HG03108 (cell line): Measurements from ENCODE around the gene MAN2A1.

Source experiments
- ATAC-seq: cut with Tn5 transposase; IDR thresholded peaks from one replicate; pipeline ENCODE4 v1.9.1; 2021; ENCODE audit warnings: moderate library complexity; ENCODE audit not compliant: unreplicated experiment

Gene MAN2A1

DNA sequence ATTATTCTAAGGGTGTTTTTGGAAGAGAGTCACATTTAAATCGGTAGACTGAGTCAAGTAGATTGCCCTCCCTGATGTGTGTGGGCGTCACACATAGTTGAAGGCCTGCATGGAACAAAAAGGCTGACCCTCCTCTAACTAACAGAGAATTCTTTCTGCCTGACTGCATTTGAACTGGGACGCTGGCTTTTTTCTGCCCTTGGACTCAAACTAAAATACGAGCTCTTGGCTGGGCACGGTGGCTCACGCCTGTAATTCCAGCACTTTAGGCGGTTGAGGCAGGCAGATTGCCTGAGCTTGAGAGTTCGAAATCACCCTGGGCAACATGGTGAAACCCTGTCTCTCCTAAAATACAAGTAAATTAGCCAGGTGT, 209.4 kb downstream of the MAN2A1 start:
- no peak for ATAC-seq

DNA sequence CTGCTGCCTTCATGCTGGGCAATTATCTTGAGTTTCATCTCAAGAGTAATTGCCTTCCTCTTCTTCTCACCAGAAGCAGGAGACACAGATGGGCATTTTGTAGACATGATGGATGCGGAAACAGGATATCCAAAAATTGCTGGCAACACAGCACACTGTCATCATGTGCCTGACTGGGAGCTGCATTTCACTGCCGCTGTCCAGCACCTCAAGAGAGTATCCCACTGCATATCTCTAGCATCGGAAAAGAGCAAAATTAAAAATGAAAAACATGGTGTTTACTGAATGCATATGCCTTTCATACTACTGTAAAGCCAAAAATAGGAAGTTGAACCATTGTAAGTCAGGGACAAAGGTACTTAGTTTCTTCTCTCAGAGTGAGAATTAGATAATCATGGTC, 210.7 kb downstream of the MAN2A1 start:
- no peak for ATAC-seq

DNA sequence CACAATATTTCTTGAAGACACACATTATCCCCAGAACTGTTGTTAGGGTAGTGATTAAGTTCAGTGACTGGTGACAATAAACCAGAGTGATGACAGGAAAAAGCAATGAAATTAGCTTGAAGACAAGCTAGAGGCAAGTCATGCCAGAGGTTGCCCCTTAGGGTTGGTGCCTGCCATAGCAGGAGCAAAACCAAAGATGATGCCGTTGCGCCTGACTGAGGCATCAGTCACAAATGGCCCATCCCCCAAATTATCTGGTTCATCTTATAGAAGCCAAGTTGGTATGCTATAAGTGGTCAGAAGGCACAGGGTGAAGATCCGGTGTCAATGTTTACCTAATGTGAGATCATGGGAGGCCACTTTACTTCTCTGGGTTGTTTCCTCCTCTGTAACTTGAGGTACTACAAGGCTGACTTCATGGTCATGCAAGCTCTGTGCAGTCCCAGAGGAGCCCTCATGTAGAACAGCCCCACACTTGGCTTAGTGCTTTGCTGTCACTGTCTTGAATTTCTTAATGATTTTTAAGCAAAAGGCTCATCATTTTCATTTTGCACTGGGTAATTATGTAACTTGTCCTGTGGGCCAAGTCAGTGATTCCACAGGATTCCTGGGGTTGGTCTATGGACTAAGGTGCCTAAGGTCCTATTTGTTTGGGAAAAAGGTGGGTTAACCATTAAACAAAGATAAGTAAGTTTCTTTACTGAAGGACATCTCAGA, 211.3 kb downstream of the MAN2A1 start:
- ATAC-seq, result no peak

DNA sequence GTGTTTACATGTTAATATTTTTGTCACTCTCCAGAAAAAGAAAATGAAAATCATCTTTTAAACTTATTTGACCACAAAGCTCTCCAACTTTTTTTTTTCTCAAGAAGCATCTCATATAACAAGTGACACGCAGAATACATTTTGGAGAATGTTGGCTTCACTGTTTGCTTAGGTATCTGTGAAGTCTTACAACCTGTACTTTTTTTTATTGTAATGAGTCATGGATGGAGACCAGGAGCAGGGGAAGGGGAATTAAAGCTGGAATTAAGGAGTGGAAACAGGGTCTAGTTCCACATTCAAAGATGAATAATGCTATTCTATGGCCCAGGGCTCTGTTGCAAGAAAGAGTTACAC, 211.9 kb downstream of the MAN2A1 start:
- no peak for ATAC-seq

DNA sequence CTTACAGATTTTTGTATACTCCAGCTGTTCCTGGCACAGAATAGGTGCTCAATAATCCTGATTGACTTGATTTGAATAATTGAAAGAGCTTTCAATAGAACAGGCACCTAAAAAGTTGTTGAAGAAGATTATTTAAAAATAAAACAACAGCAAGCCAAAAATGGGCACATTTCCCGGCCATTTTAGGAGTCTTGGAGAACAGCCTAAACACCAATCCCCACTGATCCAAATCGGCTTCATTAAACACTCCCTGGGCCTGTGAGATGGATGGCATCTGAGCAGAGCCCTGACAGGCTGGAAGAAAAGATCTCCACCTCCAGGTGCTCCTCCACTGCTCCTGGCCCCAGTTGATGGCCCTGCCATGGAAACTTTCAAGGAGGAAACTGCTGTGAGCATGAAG, 213.3 kb downstream of the MAN2A1 start:
- no peak for ATAC-seq

DNA sequence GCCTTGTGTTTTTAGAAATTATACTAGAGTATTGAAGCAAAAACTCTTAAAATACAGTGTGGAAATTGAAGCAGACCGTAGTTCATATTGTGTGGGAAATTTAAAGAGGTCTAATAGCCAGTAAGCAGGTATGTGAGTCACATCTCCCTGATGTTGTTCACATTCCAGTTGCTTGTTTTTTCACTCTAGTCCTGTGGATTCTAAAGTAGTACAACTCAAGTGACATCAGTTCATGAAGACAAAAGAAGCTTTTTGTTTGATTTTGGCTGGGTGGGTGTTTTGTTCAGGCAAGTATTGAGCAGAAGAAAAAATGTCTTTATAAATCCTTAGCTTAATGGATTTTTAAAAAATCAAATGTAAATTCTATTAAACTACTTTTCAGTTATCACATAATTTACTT, 216.2 kb downstream of the MAN2A1 start:
- no peak for ATAC-seq

DNA sequence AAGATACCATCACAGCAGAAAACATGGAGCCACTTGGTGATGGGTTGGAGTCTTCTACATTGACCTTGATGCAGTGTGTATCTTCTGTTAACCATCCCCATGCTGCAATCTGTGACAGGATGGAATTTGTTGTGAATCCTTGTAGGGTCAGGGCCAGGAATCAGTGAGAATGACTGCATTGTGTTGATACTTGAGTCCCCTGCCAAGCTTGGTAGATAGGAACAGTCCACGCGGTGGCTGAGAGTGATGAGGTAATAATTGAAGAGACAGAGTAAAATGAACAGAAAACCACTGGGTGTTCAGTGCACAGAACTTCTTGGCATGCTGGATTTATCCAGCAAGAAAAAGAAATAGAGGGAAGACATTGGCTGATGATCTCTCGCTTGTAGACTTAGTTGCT, 217.5 kb downstream of the MAN2A1 start:
- ATAC-seq, result no peak

DNA sequence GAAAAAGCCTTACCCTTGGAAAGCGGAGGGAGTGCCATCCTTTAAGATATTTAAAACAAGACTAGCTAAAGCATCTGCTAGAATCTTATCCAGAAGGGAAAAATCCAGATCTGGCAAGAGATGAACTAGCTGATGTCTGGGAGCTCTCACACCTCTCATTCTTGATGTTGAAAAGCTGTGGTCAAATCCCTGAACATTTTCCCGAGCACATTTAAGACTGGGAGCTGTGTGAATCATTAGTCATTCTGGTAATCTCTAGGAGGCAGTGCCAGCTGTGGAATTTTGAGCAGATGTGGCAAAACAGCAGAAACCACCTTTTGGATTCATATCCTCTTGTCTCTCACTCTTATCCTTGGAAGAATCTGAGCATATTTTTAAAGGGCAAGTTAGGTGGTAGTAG, 218.0 kb downstream of the MAN2A1 start:
- no peak for ATAC-seq

DNA sequence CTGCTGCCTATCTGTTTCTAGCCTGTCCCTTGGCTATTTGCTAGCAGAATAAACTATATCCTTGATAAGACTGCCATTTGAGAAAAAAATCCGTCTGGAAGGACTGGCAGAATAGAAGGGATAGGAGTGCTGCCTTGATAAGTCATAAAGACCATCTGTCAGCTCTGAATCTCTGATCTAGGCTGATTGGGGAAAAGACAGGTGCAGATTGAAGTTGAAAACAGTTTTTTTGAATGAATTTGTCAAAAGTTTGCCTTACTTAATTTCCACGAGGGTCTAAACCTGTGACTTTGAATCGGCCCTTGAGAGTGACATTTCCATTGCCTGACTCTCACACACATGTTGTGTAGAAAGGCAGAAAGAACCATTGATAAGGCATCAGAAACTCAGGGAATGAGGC, 218.6 kb downstream of the MAN2A1 start:
- ATAC-seq, result no peak

DNA sequence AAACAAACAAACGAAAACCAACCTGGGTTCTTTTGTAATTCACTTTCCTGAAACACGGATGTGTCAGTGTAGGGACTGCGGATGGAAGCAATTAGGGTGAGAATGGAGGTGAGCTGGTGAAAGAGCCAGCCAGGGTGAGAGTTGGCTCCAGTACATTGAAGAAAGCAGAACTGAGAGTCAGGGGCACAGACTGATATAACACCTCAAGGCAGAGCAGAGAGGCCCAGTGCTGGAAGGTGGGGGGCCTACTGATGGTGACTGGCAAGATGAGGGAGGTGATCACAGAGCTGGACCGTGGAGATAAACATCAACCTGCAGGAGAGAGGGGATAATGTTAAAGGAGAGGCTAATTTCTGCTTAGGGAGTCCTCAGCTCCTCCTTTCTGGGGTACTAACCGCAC, 221.1 kb downstream of the MAN2A1 start:
- no peak for ATAC-seq

DNA sequence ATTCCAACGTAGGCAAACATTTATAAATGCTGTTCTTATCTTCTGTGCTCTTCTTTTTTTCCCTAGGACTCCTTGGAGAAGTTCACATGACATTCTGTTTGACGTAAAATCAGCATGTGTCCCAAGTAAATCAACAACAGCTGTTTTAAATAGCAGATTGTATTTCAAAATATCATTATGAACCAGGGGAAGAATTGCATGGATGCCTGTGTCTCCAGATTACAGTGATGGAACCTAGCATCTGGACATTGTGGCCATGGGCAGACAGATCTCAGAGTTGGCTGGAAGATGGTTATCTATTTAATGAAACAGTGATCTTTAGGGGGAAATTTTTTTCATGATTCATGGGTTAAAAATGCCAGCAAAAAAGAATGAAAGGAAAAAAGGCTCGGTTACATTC, 222.0 kb downstream of the MAN2A1 start:
- no peak for ATAC-seq

DNA sequence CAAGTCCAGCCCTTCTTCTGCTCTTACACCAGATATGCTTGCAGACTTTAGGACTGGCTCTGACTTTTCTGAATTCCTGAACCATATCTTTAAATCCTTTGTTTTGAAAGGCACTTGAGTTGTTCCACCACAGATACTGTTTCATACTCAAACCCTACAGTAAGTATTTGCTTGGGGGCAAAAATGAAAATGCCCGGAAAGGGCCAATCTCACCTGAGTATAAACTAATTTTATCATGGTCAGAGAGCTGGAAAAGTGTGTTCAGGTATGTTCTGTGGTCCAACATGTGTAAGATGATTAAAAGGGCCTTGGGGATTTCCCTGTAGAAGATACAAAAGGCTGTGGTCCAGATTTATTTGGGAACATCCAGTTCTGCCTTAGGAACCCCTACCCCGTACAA, 225.2 kb downstream of the MAN2A1 start:
- no peak for ATAC-seq

DNA sequence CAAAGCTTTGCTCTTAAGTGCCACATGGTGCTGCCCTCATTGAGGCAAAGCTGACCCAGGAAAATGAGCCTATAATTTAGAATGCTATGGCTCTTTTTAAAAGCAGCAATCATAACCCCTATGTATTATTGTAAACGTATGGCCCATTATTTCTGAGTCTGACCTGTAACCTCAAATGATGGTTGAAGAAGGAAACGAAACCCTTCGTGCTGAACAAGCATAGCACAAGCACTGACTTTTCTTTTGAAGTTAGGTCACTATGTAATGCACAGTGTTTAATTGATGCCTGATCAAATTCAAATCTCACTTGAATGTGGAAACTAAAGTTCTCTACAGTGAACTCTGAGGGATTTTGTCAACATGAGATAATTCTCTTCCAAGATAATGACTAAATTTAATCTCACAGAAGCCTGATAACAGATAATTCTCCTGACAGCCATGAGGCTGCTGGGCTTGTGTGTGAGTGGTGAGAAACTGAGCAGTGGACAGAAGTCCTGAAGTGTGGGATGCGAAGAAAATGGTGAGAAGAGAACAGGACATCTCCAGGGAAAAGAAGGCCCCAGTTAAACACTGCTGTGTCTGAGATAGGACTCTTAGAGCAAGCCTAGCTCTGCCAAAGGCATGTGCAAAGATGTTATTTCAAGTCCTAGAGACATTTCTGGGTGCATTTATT, 226.9 kb downstream of the MAN2A1 start:
- no peak for ATAC-seq
